HepG2 (cell line): ENCODE results near the gene USP32. TPM values are rescaled to one million over a fixed set of nuclear protein-coding genes. Genes with fewer than 3 reads are reported as not detected.

Experiments used
- EED ChIP-seq: sonication (generic); formaldehyde crosslinking; IDR thresholded peaks from 2 replicates; pipeline ENCODE4 v1.5.0; 2020; ENCODE audit warnings: mild to moderate bottlenecking, missing genetic modification reagents
- HDAC2 ChIP-seq: sonication (generic); formaldehyde crosslinking; IDR thresholded peaks from 2 replicates; pipeline ENCODE4 v1.4.0; 2020; ENCODE audit warnings: missing genetic modification reagents
- PPARG ChIP-seq: conservative IDR thresholded peaks from 2 replicates; pipeline ENCODE4 v1.6.1; 2016; ENCODE audit warnings: missing biosample characterization, missing genetic modification reagents
- RAD21 ChIP-seq: fragments of 450-650 bp; formaldehyde crosslinking; IDR thresholded peaks from 2 replicates; pipeline ENCODE4 v1.5.0; 2020; ENCODE audit warnings: mild to moderate bottlenecking
- ZKSCAN1 ChIP-seq: fragments of 150-350 bp; IDR thresholded peaks from 2 replicates; pipeline ENCODE4 v1.6.1; 2014; ENCODE audit warnings: low read length
- ZMYM4 ChIP-seq: sonication (generic); formaldehyde crosslinking; IDR thresholded peaks from 2 replicates; pipeline ENCODE4 v1.8.1; 2023; ENCODE audit warnings: mild to moderate bottlenecking, missing genetic modification reagents
- ZNF550 ChIP-seq: sonication (generic); formaldehyde crosslinking; IDR thresholded peaks from 2 replicates; pipeline ENCODE4 v1.4.0; 2020; ENCODE audit warnings: mild to moderate bottlenecking, missing genetic modification reagents, borderline replicate concordance
- polyA plus RNA-seq, 8 experiments: library from polyadenylated mRNA; depleted of rRNA in 3 of 8; stranded (reverse) in 7 of 8; unstranded in 1 of 8; fragments of >200 nt; fragmentation: Illumina TruSeq in 4 of 8; extraction: Trizol in 4 of 8; gene quantifications; 2 replicates each; pipeline versions ENCODE4 v1.2.1 to v1.2.3, GENCODE V29; 2011 to 2016; ENCODE audit warnings: low read depth in 4 of 8, missing spikeins in 1 of 8, mixed read lengths in 1 of 8; ENCODE audit not compliant: insufficient read depth in 1 of 8
- total RNA-seq, 5 experiments: library from RNA; depleted of rRNA; stranded (reverse); fragments of >200 nt; fragmentation: Illumina TruSeq; extraction: Trizol; gene quantifications; 2 replicates each; pipeline ENCODE4 v1.2.3, GENCODE V29; 2016; ENCODE audit warnings: low read depth in 1 of 5
- TF ChIP-seq, protein P1 (sequence below): sonication (generic); formaldehyde crosslinking; IDR thresholded peaks from 2 replicates; pipeline ENCODE4 v1.5.0; 2020; ENCODE audit warnings: mild to moderate bottlenecking, missing genetic modification reagents, moderate library complexity
- TF ChIP-seq, protein P2 (sequence below): IDR thresholded peaks from 2 replicates; pipeline ENCODE4 v1.6.1; 2016; ENCODE audit warnings: missing genetic modification reagents, missing compliant biosample characterization
- TF ChIP-seq, protein P3 (sequence below): sonication (generic); formaldehyde crosslinking; IDR thresholded peaks from 2 replicates; pipeline ENCODE4 v1.5.1; 2020; ENCODE audit warnings: mild to moderate bottlenecking, missing genetic modification reagents, moderate library complexity

USP32 gene
- total and polyA plus RNA-seq, 2 of the 13 experiments (the other 11 are each of a cell fraction or from before 2014, with no cell fraction given) = 24.9 to 39.9 TPM

DNA sequence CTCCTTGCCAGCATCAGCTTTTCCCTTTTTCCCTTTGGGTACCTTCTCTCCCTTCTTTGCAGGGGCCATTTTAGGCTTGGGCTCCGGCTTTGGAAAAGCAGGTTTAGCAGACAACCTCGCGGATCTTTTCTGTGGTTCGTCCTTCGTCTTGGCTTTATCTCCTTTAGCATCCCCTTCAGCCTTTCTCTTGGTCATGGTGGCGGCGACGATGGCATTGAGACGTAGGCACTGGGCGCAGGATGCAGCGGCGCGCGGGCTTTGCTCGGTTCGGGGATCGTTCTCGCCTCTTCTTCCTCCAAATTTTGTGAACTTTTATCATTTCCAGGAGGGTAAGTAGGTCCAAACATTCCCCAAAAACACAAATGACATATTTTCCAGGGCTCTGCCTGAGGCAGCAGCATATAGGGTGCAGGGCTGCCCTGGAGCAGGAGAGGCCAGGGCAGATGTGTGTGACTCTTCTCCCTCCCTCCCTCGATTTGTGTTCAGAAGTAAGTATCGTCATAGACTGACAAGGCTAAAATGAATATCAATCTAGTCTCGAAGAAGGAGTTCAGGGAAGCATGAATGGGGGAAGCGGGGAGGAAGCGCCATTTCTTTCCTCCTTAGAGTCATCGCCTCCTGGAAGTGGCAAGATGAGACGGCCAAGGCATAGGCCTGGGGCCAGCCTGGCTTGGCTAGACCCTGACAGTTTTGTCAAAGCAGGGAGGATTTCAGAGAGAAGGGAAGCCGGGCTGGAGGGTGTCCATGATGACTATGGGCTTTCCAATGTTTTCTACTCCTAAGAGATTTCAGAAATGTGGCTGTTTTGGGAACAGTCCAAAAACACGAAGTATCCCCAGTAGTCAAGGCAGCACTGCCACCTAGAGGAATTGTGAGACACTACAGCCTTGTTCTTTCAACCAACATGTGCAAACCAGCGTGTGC, 43.6 kb upstream of the USP32 start (continued):
- TF ChIP-seq, protein P1, sequence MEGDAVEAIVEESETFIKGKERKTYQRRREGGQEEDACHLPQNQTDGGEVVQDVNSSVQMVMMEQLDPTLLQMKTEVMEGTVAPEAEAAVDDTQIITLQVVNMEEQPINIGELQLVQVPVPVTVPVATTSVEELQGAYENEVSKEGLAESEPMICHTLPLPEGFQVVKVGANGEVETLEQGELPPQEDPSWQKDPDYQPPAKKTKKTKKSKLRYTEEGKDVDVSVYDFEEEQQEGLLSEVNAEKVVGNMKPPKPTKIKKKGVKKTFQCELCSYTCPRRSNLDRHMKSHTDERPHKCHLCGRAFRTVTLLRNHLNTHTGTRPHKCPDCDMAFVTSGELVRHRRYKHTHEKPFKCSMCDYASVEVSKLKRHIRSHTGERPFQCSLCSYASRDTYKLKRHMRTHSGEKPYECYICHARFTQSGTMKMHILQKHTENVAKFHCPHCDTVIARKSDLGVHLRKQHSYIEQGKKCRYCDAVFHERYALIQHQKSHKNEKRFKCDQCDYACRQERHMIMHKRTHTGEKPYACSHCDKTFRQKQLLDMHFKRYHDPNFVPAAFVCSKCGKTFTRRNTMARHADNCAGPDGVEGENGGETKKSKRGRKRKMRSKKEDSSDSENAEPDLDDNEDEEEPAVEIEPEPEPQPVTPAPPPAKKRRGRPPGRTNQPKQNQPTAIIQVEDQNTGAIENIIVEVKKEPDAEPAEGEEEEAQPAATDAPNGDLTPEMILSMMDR (CRISPR knock-in tag) = peak; percentile 97
- TF ChIP-seq EED (CRISPR knock-in tag) (0 out of 2 replicates have a peak, but pooled peaks have one; percentile 26), ZMYM4 (CRISPR knock-in tag) (no peak), RAD21 (CRISPR knock-in tag) (peak; percentile 92), PPARG (CRISPR knock-in tag) (0 out of 2 replicates have a peak, but pooled peaks have one; percentile 50), HDAC2 (CRISPR knock-in tag) (peak; percentile 15; the same call in 1 of the 2 replicates), ZNF550 (CRISPR knock-in tag) (no peak), ZKSCAN1 (peak; percentile 50; the same call in 1 of the 2 replicates)
- TF ChIP-seq, protein P2, sequence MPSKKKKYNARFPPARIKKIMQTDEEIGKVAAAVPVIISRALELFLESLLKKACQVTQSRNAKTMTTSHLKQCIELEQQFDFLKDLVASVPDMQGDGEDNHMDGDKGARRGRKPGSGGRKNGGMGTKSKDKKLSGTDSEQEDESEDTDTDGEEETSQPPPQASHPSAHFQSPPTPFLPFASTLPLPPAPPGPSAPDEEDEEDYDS (CRISPR knock-in tag) = 0 out of 2 replicates have a peak, but pooled peaks have one; percentile 42
- TF ChIP-seq, protein P3, sequence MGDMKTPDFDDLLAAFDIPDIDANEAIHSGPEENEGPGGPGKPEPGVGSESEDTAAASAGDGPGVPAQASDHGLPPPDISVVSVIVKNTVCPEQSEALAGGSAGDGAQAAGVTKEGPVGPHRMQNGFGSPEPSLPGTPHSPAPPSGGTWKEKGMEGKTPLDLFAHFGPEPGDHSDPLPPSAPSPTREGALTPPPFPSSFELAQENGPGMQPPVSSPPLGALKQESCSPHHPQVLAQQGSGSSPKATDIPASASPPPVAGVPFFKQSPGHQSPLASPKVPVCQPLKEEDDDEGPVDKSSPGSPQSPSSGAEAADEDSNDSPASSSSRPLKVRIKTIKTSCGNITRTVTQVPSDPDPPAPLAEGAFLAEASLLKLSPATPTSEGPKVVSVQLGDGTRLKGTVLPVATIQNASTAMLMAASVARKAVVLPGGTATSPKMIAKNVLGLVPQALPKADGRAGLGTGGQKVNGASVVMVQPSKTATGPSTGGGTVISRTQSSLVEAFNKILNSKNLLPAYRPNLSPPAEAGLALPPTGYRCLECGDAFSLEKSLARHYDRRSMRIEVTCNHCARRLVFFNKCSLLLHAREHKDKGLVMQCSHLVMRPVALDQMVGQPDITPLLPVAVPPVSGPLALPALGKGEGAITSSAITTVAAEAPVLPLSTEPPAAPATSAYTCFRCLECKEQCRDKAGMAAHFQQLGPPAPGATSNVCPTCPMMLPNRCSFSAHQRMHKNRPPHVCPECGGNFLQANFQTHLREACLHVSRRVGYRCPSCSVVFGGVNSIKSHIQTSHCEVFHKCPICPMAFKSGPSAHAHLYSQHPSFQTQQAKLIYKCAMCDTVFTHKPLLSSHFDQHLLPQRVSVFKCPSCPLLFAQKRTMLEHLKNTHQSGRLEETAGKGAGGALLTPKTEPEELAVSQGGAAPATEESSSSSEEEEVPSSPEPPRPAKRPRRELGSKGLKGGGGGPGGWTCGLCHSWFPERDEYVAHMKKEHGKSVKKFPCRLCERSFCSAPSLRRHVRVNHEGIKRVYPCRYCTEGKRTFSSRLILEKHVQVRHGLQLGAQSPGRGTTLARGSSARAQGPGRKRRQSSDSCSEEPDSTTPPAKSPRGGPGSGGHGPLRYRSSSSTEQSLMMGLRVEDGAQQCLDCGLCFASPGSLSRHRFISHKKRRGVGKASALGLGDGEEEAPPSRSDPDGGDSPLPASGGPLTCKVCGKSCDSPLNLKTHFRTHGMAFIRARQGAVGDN (CRISPR knock-in tag) = no peak
- TF ChIP-seq, all 625 proteins: peak for 72
